ENCODE measurements around the gene WDR48. TPM values are rescaled to one million over a fixed set of nuclear protein-coding genes. Genes with fewer than 3 reads are reported as not detected.

Gene WDR48
- total RNA-seq, 1 donor from 2014 or later: 48.9 TPM

- Mint-ChIP-seq H3K4me3 (no peak overlapping the region), H3K27ac (no peak overlapping the region), H3K9me3 (no peaks in the 10 kb centered on the region), H3K4me1 (no peaks in the 10 kb centered on the region), H3K27me3 (peaks cover 8% of the 10 kb centered on the region), H3K36me3 (ENCODE audit: low read depth) (no peaks in the 10 kb centered on the region)
- TF ChIP-seq CTCF (IDR thresholded peaks at IDR 0.05): no peak
- ATAC-seq (ENCODE audit: low read depth) (no peak), DNase-seq (no peak)
- CTCF ChIA-PET: no interaction called here
- intact Hi-C loops (cut with micrococcal nuclease): no loop called here
- POLR2A ChIA-PET: no interaction called here
These were observed 36.4 kb upstream of the WDR48 start for GRCh38 chr3:39015418-39015817.

GRCh38 chr3:39019299-39019698 lies 32.5 kb upstream of the WDR48 start:
- intact Hi-C loops (cut with micrococcal nuclease): no loop called here
- no peak for ATAC-seq (ENCODE audit: low read depth)

GRCh38 chr3:39021029-39021428 lies 30.8 kb upstream of the WDR48 start:
- no peaks in the 10 kb centered on the region for H3K9me3 Mint-ChIP-seq
- POLR2A ChIA-PET: no interaction called here
- no peak for ATAC-seq (ENCODE audit: low read depth)

More at GRCh38 chr3:39019299-39019698, 32.5 kb upstream of the WDR48 start:
- peaks cover 8% of the 10 kb centered on the region for H3K27me3 Mint-ChIP-seq
- H3K27ac Mint-ChIP-seq: no peak overlapping the region
- no peaks in the 10 kb centered on the region for H3K9me3 Mint-ChIP-seq
- H3K4me3 Mint-ChIP-seq: no peak overlapping the region
- ChIA-PET POLR2A (no interaction called here), CTCF (no interaction called here)
- no peak for DNase-seq
- H3K4me1 Mint-ChIP-seq: no peaks in the 10 kb centered on the region
- TF ChIP-seq CTCF (IDR thresholded peaks at IDR 0.05): no peak
- no peaks in the 10 kb centered on the region for H3K36me3 Mint-ChIP-seq (ENCODE audit: low read depth)

GRCh38 chr3:39021465-39022285 lies 30.1 kb upstream of the WDR48 start:
- POLR2A ChIA-PET: no interaction called here
- no peak overlapping the region for H3K27ac Mint-ChIP-seq
- TF ChIP-seq CTCF (IDR thresholded peaks at IDR 0.05): no peak
- CTCF ChIA-PET: interaction anchor here (1.7 kb wide), 1 partner anchor 9 kb away, joined by 7 read pairs; no protein-coding TSS in a partner anchor
- no peaks in the 10 kb centered on the region for H3K4me1 Mint-ChIP-seq
- H3K27me3 Mint-ChIP-seq: peaks cover 12% of the 10 kb centered on the region
- no peaks in the 10 kb centered on the region for H3K9me3 Mint-ChIP-seq
- no peaks in the 10 kb centered on the region for H3K36me3 Mint-ChIP-seq (ENCODE audit: low read depth)
- intact Hi-C loops (cut with micrococcal nuclease): no loop called here
- H3K4me3 Mint-ChIP-seq: no peak overlapping the region
- ATAC-seq (ENCODE audit: low read depth) (no peak), DNase-seq (no peak)

More at GRCh38 chr3:39021029-39021428, 30.8 kb upstream of the WDR48 start:
- no peaks in the 10 kb centered on the region for H3K36me3 Mint-ChIP-seq (ENCODE audit: low read depth)
- H3K27ac Mint-ChIP-seq: no peak overlapping the region
- H3K4me3 Mint-ChIP-seq: no peak overlapping the region
- intact Hi-C loops (cut with micrococcal nuclease): no loop called here
- peaks cover 8% of the 10 kb centered on the region for H3K27me3 Mint-ChIP-seq
- CTCF ChIA-PET: interaction anchor here (1.7 kb wide), 1 partner anchor 10 kb away, joined by 7 read pairs; no protein-coding TSS in a partner anchor
- DNase-seq: no peak
- TF ChIP-seq CTCF (IDR thresholded peaks at IDR 0.05): no peak
- H3K4me1 Mint-ChIP-seq: no peaks in the 10 kb centered on the region

GRCh38 chr3:39022286-39022630 lies 29.6 kb upstream of the WDR48 start:
- CTCF ChIA-PET: interaction anchor here (1.7 kb wide), 1 partner anchor 9 kb away, joined by 7 read pairs; no protein-coding TSS in a partner anchor
- no peak for TF ChIP-seq CTCF (IDR thresholded peaks at IDR 0.05)
- Mint-ChIP-seq H3K9me3 (no peaks in the 10 kb centered on the region), H3K27ac (no peak overlapping the region), H3K36me3 (ENCODE audit: low read depth) (no peaks in the 10 kb centered on the region), H3K27me3 (peaks cover 7% of the 10 kb centered on the region), H3K4me1 (no peaks in the 10 kb centered on the region), H3K4me3 (no peak overlapping the region)
- ATAC-seq (ENCODE audit: low read depth): no peak
- intact Hi-C loops (cut with micrococcal nuclease): no loop called here
- no peak for DNase-seq
- POLR2A ChIA-PET: no interaction called here
